Esophagus (tissue), 2 donors: Measurements from ENCODE around the gene S100A16. TPM values are rescaled to one million over a fixed set of nuclear protein-coding genes. Genes with fewer than 3 reads are reported as not detected.
A peak's percentile ranks its signal among the peaks of the same experiment; 100 is the strongest.

Experiments
- H3K27ac ChIP-seq, 2 donors: one replicate each; pipeline ENCODE4 v1.5.1; 2013; ENCODE audit warnings: low read depth in 2 of 2, mild to moderate bottlenecking in 2 of 2, inconsistent platforms in 1 of 2, low read length in 1 of 2, moderate library complexity in 1 of 2
- H3K27me3 ChIP-seq, 2 donors: one replicate each; pipeline ENCODE4 v1.6.1; 2013; ENCODE audit warnings: low read length in 2 of 2, control low read depth in 1 of 2, mild to moderate bottlenecking in 1 of 2; ENCODE audit not compliant: insufficient read depth in 2 of 2, control insufficient read depth in 1 of 2
- H3K36me3 ChIP-seq, 2 donors: one replicate each; pipeline ENCODE4 v1.6.1; 2013; ENCODE audit warnings: low read length in 1 of 2; ENCODE audit not compliant: control insufficient read depth in 2 of 2, insufficient read depth in 2 of 2
- H3K4me1 ChIP-seq, 2 donors: one replicate each; pipeline ENCODE4 v1.6.1; 2013; ENCODE audit warnings: low read length in 1 of 2; ENCODE audit not compliant: control insufficient read depth in 2 of 2, insufficient read depth in 2 of 2
- H3K4me3 ChIP-seq, 2 donors: one replicate each; pipeline ENCODE4 v1.5.1; 2013; ENCODE audit warnings: low read length in 2 of 2, mild to moderate bottlenecking in 2 of 2, low read depth in 1 of 2, moderate library complexity in 1 of 2
- H3K9me3 ChIP-seq, 2 donors: one replicate each; pipeline ENCODE4 v1.6.1; 2013; ENCODE audit warnings: mild to moderate bottlenecking in 2 of 2, low read depth in 1 of 2, low read length in 1 of 2, moderate library complexity in 1 of 2; ENCODE audit not compliant: control insufficient read depth in 2 of 2, insufficient read depth in 1 of 2
- WGBS, 2 donors: extraction: QIAGEN DNeasy Blood & Tissue Kit; methylation state at CpG; one replicate each; pipeline ENCODE4 v1.1.7; 2013; 5-methylcytosine and 5-hydroxymethylcytosine counted together
- polyA plus RNA-seq, 2 donors: library from polyadenylated mRNA; stranded (reverse); fragments of 200-250 nt; gene quantifications; one replicate each; pipeline ENCODE4 v1.2.3, GENCODE V29; 2013
- donor health status: healthy with polysubstance abuse.
- donor health status: Bipolar disorder and iron deficiency.

S100A16 gene
- polyA plus RNA-seq, 2 donors, result 2,016 to 2,151 TPM

GRCh38 chr1:153619171-153619570 is 6.2 kb upstream of the S100A16 start:
- Histone ChIP-seq H3K36me3 (no peaks in the 10 kb centered on the region), H3K27me3 (no peaks in the 10 kb centered on the region), H3K4me3 (no peak overlapping the region), H3K27ac (peak overlapping the region; percentile 96 to 98), H3K4me1 (peaks cover 2 to 13% of the 10 kb centered on the region in 2 donors), H3K9me3 (no peaks in the 10 kb centered on the region)
- 96 to 100% methylated on average over 6 of the region's 6 CpGs for WGBS, 2 donors

- Histone ChIP-seq H3K4me1 (peaks cover 2 to 13% of the 10 kb centered on the region in 2 donors), H3K27ac (peak overlapping the region; percentile 96 to 98), H3K9me3 (no peaks in the 10 kb centered on the region), H3K27me3 (no peaks in the 10 kb centered on the region), H3K36me3 (no peaks in the 10 kb centered on the region), H3K4me3 (no peak overlapping the region)
- WGBS, 2 donors, result 24 to 45% methylated on average over 6 of the region's 6 CpGs
Measured at GRCh38 chr1:153617663-153618062, 4.7 kb upstream of the S100A16 start.

GRCh38 chr1:153616917-153617311 is 4.0 kb upstream of the S100A16 start:
- Histone ChIP-seq H3K9me3 (no peaks in the 10 kb centered on the region), H3K36me3 (no peaks in the 10 kb centered on the region), H3K4me3 (peak overlapping the region in 1 of 2 donors; percentile 36), H3K27me3 (no peaks in the 10 kb centered on the region), H3K27ac (peak overlapping the region; percentile 96 to 98), H3K4me1 (peaks cover 2 to 13% of the 10 kb centered on the region in 2 donors)
- 43 to 52% methylated on average over 5 of the region's 5 CpGs for WGBS, 2 donors

- H3K4me1 ChIP-seq, result peaks cover 2 to 13% of the 10 kb centered on the region in 2 donors
- H3K36me3 ChIP-seq, result no peaks in the 10 kb centered on the region
- H3K27me3 ChIP-seq, result no peaks in the 10 kb centered on the region
- 26 to 44% methylated on average over 7 to 10 of the region's 10 CpGs for WGBS, 2 donors
- peak within 1 kb of the TSS; percentile 96 to 98 for H3K27ac ChIP-seq
- H3K4me3 ChIP-seq, result peak within 1 kb of the TSS; percentile 60 to 93
- H3K9me3 ChIP-seq, result no peaks in the 10 kb centered on the region
Measured at GRCh38 chr1:153616144-153616916, 3.4 kb upstream of the S100A16 start, which contains the start of gene S100A14. S100A14 (minus strand) TSS chr1:153616325; CDS start chr1:153615858, 467 bp downstream.

GRCh38 chr1:153615406-153615805 is 2.5 kb upstream of the S100A16 start:
- Histone ChIP-seq H3K4me1 (peaks cover 2 to 15% of the 10 kb centered on the region in 2 donors), H3K4me3 (peak overlapping the region; percentile 60 to 93), H3K27ac (peak overlapping the region; percentile 96 to 98), H3K36me3 (no peaks in the 10 kb centered on the region), H3K9me3 (no peaks in the 10 kb centered on the region), H3K27me3 (no peaks in the 10 kb centered on the region)
- 53 to 67% methylated on average over 2 of the region's 2 CpGs for WGBS, 2 donors

- Histone ChIP-seq H3K36me3 (no peaks in the 10 kb centered on the region), H3K4me1 (peaks cover 2 to 18% of the 10 kb centered on the region in 2 donors), H3K9me3 (no peaks in the 10 kb centered on the region), H3K27me3 (no peaks in the 10 kb centered on the region), H3K27ac (peak overlapping the region; percentile 96 to 98), H3K4me3 (peak overlapping the region; percentile 60 to 93)
- 63 to 77% methylated on average over 7 of the region's 7 CpGs for WGBS, 2 donors
Measured at GRCh38 chr1:153614906-153615305, 2.0 kb upstream of the S100A16 start.

- Histone ChIP-seq H3K4me1 (peaks cover 2 to 18% of the 10 kb centered on the region in 2 donors), H3K27ac (peak overlapping the region; percentile 96 to 98), H3K9me3 (no peaks in the 10 kb centered on the region), H3K27me3 (no peaks in the 10 kb centered on the region), H3K4me3 (peak overlapping the region; percentile 60 to 93), H3K36me3 (no peaks in the 10 kb centered on the region)
- WGBS, 2 donors, result 57 to 62% methylated on average over 2 of the region's 2 CpGs
Measured at GRCh38 chr1:153614189-153614900, 1.4 kb upstream of the S100A16 start.

- Histone ChIP-seq H3K4me1 (peaks cover 2 to 23% of the 10 kb centered on the region in 2 donors), H3K36me3 (peaks cover 0 to 2% of the 10 kb centered on the region in 2 donors), H3K4me3 (peak overlapping the region; percentile 76 to 93), H3K9me3 (no peaks in the 10 kb centered on the region), H3K27ac (peak overlapping the region; percentile 96 to 98), H3K27me3 (no peaks in the 10 kb centered on the region)
- WGBS, 2 donors, result 45 to 52% methylated on average over 5 of the region's 5 CpGs
Measured at GRCh38 chr1:153613406-153613805, 469 bp upstream of the S100A16 start.

GRCh38 chr1:153612111-153612754 is 704 bp downstream of the S100A16 start:
- H3K27ac ChIP-seq, result peak overlapping the region; percentile 96 to 98
- peaks cover 0 to 24% of the 10 kb centered on the region in 2 donors for H3K4me1 ChIP-seq
- H3K27me3 ChIP-seq, result no peaks in the 10 kb centered on the region
- WGBS, 2 donors, result 32 to 41% methylated on average over 11 of the region's 11 CpGs
- H3K9me3 ChIP-seq, result no peaks in the 10 kb centered on the region
- peaks cover 0 to 8% of the 10 kb centered on the region in 2 donors for H3K36me3 ChIP-seq
- peak overlapping the region; percentile 76 to 93 for H3K4me3 ChIP-seq
